HEK293 (cell line): Measurements from ENCODE around the gene ABHD13.
"Not testable (repeated sequence)": the region's sequence is repeated elsewhere in the genome, so short reads cannot be mapped to it uniquely, and the experiment has no call there.

Source experiments
- CTCF ChIA-PET: fragments of 350-600 bp; formaldehyde crosslinking; extraction: SDS; loops from one replicate; lab custom pipeline; 2021; ENCODE audit warnings: antibody characterized with exemption; lab: Yijun Ruan, JAX
- POLR2A ChIA-PET: fragments of 300-600 bp; formaldehyde crosslinking; extraction: SDS; loops from one replicate; lab custom pipeline; 2020; ENCODE audit warnings: antibody characterized with exemption, inconsistent platforms; lab: Yijun Ruan, JAX
- H3K27ac ChIP-seq: fragments of 200-500 bp; sonication (Bioruptor generic); 2 replicates; pipeline ENCODE4 v1.5.1; 2014; ENCODE audit warnings: low read depth, low read length, control low read depth, inconsistent platforms; ENCODE audit errors: extremely low read depth
- H3K36me3 ChIP-seq, 2 experiments: fragments of 200-500 bp in 1 of 2; sonication (Bioruptor generic) in 1 of 2; 1 replicate in 1 of 2; 2 replicates in 1 of 2; pipeline ENCODE4 v1.5.1; 2014 to 2017; ENCODE audit warnings: inconsistent platforms in 2 of 2, low read length in 2 of 2; ENCODE audit not compliant: control insufficient read depth in 2 of 2, insufficient read depth in 1 of 2
- H3K4me1 ChIP-seq: fragments of 200-500 bp; sonication (Bioruptor generic); 2 replicates; pipeline ENCODE4 v1.5.1; 2014; ENCODE audit warnings: mild to moderate bottlenecking, low read length, inconsistent platforms; ENCODE audit not compliant: control insufficient read depth, insufficient read depth
- H3K4me3 ChIP-seq: 2 replicates; pipeline ENCODE4 v1.5.1; 2011; ENCODE audit warnings: low read depth, mild to moderate bottlenecking, control low read depth, low read length, moderate library complexity
- H3K9me3 ChIP-seq: fragments of 200-500 bp; sonication (Bioruptor generic); 2 replicates; pipeline ENCODE4 v1.5.1; 2014; ENCODE audit warnings: low read depth, low read length, inconsistent platforms; ENCODE audit not compliant: control insufficient read depth, insufficient read depth
- HIC1 ChIP-seq: fragments of 450-650 bp; formaldehyde crosslinking; IDR thresholded peaks from 2 replicates; pipeline ENCODE4 v1.5.1; 2016; ENCODE audit warnings: missing biosample characterization, missing genetic modification characterization
- MEIS1 ChIP-seq: sonication (generic); formaldehyde crosslinking; IDR thresholded peaks from 2 replicates; pipeline ENCODE4 v1.8.1; 2022; ENCODE audit warnings: missing genetic modification reagents, mild to moderate bottlenecking, borderline replicate concordance
- PRDM2 ChIP-seq: fragments of 450-650 bp; formaldehyde crosslinking; IDR thresholded peaks from 2 replicates; pipeline ENCODE4 v1.5.1; 2016; ENCODE audit warnings: missing biosample characterization, missing genetic modification characterization, borderline replicate concordance
- WT1 ChIP-seq: fragments of 450-650 bp; formaldehyde crosslinking; IDR thresholded peaks from 2 replicates; pipeline ENCODE4 v1.5.1; 2016; ENCODE audit warnings: missing biosample characterization, missing genetic modification characterization
- YY2 ChIP-seq: fragments of 450-650 bp; formaldehyde crosslinking; IDR thresholded peaks from 2 replicates; pipeline ENCODE4 v1.5.1; 2016; ENCODE audit warnings: missing biosample characterization, missing genetic modification characterization
- ZBTB10 ChIP-seq: fragments of 450-650 bp; formaldehyde crosslinking; IDR thresholded peaks from 2 replicates; pipeline ENCODE4 v1.5.1; 2016; ENCODE audit warnings: missing biosample characterization, missing genetic modification characterization
- ZBTB49 ChIP-seq: fragments of 450-650 bp; formaldehyde crosslinking; IDR thresholded peaks from 2 replicates; pipeline ENCODE4 v1.5.1; 2016; ENCODE audit warnings: missing biosample characterization, missing genetic modification characterization, low read depth
- ZBTB7A ChIP-seq: fragments of 450-650 bp; formaldehyde crosslinking; IDR thresholded peaks from 2 replicates; pipeline ENCODE4 v1.5.1; 2016; ENCODE audit warnings: low read depth, missing biosample characterization, missing genetic modification characterization
- ZFHX2 ChIP-seq: fragments of 450-650 bp; formaldehyde crosslinking; conservative IDR thresholded peaks from 2 replicates; pipeline ENCODE4 v1.5.1; 2016; ENCODE audit warnings: missing biosample characterization, missing genetic modification characterization
- ZNF155 ChIP-seq: fragments of 450-650 bp; formaldehyde crosslinking; IDR thresholded peaks from 2 replicates; pipeline ENCODE4 v1.5.1; 2016; ENCODE audit warnings: missing biosample characterization, missing genetic modification characterization
- ZNF292 ChIP-seq: fragments of 450-650 bp; formaldehyde crosslinking; IDR thresholded peaks from 2 replicates; pipeline ENCODE4 v1.5.1; 2016; ENCODE audit warnings: low read depth, missing biosample characterization, missing genetic modification characterization, borderline replicate concordance
- ZNF366 ChIP-seq: fragments of 450-650 bp; formaldehyde crosslinking; conservative IDR thresholded peaks from 2 replicates; pipeline ENCODE4 v1.5.1; 2016; ENCODE audit warnings: missing biosample characterization, missing genetic modification characterization
- ZNF37A ChIP-seq: fragments of 450-650 bp; IDR thresholded peaks from 2 replicates; pipeline ENCODE4 v1.5.1; 2018; ENCODE audit warnings: missing biosample characterization, missing genetic modification characterization
- ZNF488 ChIP-seq: fragments of 450-650 bp; formaldehyde crosslinking; IDR thresholded peaks from 2 replicates; pipeline ENCODE4 v1.5.1; 2016; ENCODE audit warnings: missing biosample characterization, missing genetic modification characterization
- ZNF560 ChIP-seq: fragments of 450-650 bp; formaldehyde crosslinking; IDR thresholded peaks from 2 replicates; pipeline ENCODE4 v1.5.1; 2017; ENCODE audit warnings: missing biosample characterization, missing genetic modification characterization, borderline replicate concordance
- ZNF580 ChIP-seq: fragments of 450-650 bp; formaldehyde crosslinking; IDR thresholded peaks from 2 replicates; pipeline ENCODE4 v1.5.1; 2016; ENCODE audit warnings: missing biosample characterization, missing genetic modification characterization
- ZNF704 ChIP-seq: fragments of 450-650 bp; formaldehyde crosslinking; IDR thresholded peaks from 2 replicates; pipeline ENCODE4 v1.5.1; 2016; ENCODE audit warnings: missing biosample characterization, missing genetic modification characterization
- ZXDB ChIP-seq: fragments of 450-650 bp; formaldehyde crosslinking; IDR thresholded peaks from 2 replicates; pipeline ENCODE4 v1.5.1; 2016; ENCODE audit warnings: missing biosample characterization, missing genetic modification characterization

ABHD13 gene

GRCh38 chr13:108215436-108215835, 2.8 kb upstream of the ABHD13 start, which contains the start of gene LIG4 (continued):
- TF ChIP-seq PRDM2 (tag by site-specific recombination): no peak
- TF ChIP-seq ZNF292: no peak
- no peak for TF ChIP-seq WT1 (tag by site-specific recombination)
- TF ChIP-seq ZNF366: no peak
- TF ChIP-seq ZBTB10 (tag by site-specific recombination): no peak
- no peak for TF ChIP-seq HIC1 (tag by site-specific recombination)
- no peak for TF ChIP-seq ZNF37A (tag by site-specific recombination)
- TF ChIP-seq ZBTB49: no peak
- no peak for TF ChIP-seq YY2 (tag by site-specific recombination)
- no peak for TF ChIP-seq ZNF580
- peak; percentile 22; the same call in 1 of the 2 replicates for TF ChIP-seq ZXDB (tag by site-specific recombination)
- TF ChIP-seq MEIS1: no peak
- TF ChIP-seq ZNF488: no peak
- peak; percentile 44 for TF ChIP-seq ZFHX2 (tag by site-specific recombination)
- TF ChIP-seq ZBTB7A (tag by site-specific recombination): no peak
- TF ChIP-seq ZNF560: no peak
- no peak for TF ChIP-seq ZNF155 (tag by site-specific recombination)
- peak; percentile 82; the same call in 1 of the 2 replicates for TF ChIP-seq ZNF704 (tag by site-specific recombination)

GRCh38 chr13:108217307-108218043, 717 bp upstream of the ABHD13 start:
- Histone ChIP-seq H3K27ac (peak overlapping the region; percentile 84), H3K4me3 (peak overlapping the region; percentile 89)
- H3K4me1 ChIP-seq, H3K9me3 ChIP-seq, H3K36me3 ChIP-seq: not testable (repeated sequence)
- POLR2A ChIA-PET: interaction anchor here (0.6 kb wide), 1 partner anchor 718 kb away, joined by 3 read pairs; no protein-coding TSS in a partner anchor
- CTCF ChIA-PET: interaction anchor here (0.7 to 1.3 kb wide), 3 partner anchors 10 to 105 kb away, joined by 3 to 7 read pairs (median 3); no protein-coding TSS in a partner anchor
